Erythroblast (primary cell): ENCODE measurements around the gene NR1D2.
"Not testable (repeated sequence)": the region's sequence is repeated elsewhere in the genome, so short reads cannot be mapped to it uniquely, and the experiment has no call there.

ENCODE experiments used
- DNase-seq, 2 experiments: peaks; one replicate each; lab custom pipeline; 2025; lab: John Stamatoyannopoulos, UW
- GATA1 ChIP-seq: IDR thresholded peaks from 2 replicates; pipeline ENCODE4 v1.6.1; 2011; ENCODE audit warnings: low read depth, mild to moderate bottlenecking, control low read depth, low read length, moderate library complexity
- POLR2A ChIP-seq: IDR thresholded peaks from 2 replicates; pipeline ENCODE4 v1.6.1; 2011; ENCODE audit warnings: mild to moderate bottlenecking, low read length

NR1D2 gene

DNA sequence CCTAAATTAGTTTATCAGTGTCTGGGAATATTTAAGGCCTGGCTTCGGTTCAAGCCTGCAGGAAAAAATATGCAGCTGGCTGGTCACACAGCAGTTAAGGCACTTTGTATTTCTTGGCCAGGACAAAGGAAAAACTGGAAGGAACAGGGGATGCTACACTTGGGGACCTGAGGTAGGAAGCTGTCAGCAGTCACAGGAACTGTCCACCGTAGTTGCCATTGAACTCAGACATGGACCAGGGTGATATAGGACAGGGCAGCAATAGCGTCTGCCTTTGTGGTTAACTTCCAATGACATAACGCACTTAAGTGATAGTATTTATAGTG is 49.1 kb downstream of the NR1D2 start:
- DNase-seq: no peak
- no peak for TF ChIP-seq POLR2A

- TF ChIP-seq GATA1: no peak
- TF ChIP-seq POLR2A: no peak
Measured at GRCh38 chr3:23995219-23995618, 50.1 kb downstream of the NR1D2 start.

DNA sequence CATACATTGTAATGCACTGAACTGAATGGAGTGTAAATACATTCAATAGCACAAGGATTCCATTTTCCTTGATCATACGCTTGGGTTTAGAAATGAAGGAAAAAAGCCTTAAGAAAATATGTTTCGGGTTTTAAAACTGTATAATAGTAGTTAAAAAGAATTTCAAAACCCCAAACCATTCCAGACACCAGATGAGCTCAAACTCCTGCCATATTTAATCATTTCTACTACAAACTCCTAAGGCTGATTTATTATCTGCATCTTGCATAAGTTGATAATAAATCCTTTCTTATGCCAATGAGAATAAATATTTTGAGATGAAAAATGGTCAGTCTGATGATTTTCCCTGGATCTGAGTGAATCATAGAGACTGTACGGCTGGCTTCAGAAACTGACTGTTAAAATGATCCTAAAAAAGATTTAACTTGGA is 51.0 kb downstream of the NR1D2 start:
- no peak for DNase-seq
- no peak for TF ChIP-seq GATA1
- TF ChIP-seq POLR2A: no peak

More at GRCh38 chr3:23995219-23995618, 50.1 kb downstream of the NR1D2 start:
- DNase-seq: no peak

GRCh38 chr3:23999012-23999641 is 54.0 kb downstream of the NR1D2 start:
- TF ChIP-seq GATA1 (no peak), POLR2A (no peak)
- DNase-seq: peak; percentile 43 to 73

- TF ChIP-seq POLR2A (no peak), GATA1 (no peak)
- no peak for DNase-seq
Measured at GRCh38 chr3:24002129-24002528, 57.0 kb downstream of the NR1D2 start.

DNA sequence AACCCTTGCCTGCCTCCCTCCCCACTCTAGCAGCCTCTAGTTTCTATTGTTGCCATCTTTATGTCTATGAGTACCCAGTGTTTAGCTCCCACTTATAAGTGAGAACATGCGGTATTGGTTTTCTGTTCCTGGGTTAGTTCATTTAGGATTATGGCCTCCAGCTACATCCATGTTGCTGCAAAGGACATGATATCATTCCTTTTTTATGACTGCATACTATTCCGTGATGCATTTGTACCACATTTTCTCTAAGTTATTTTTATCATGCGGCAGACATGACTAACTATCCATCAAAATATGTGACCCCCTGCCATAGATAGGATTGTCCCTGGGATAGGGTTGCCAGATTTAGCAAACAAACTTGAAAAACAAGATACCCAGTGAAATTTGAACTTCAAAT is 58.4 kb downstream of the NR1D2 start:
- DNase-seq: no peak
- TF ChIP-seq GATA1 (no peak), POLR2A (no peak)

DNA sequence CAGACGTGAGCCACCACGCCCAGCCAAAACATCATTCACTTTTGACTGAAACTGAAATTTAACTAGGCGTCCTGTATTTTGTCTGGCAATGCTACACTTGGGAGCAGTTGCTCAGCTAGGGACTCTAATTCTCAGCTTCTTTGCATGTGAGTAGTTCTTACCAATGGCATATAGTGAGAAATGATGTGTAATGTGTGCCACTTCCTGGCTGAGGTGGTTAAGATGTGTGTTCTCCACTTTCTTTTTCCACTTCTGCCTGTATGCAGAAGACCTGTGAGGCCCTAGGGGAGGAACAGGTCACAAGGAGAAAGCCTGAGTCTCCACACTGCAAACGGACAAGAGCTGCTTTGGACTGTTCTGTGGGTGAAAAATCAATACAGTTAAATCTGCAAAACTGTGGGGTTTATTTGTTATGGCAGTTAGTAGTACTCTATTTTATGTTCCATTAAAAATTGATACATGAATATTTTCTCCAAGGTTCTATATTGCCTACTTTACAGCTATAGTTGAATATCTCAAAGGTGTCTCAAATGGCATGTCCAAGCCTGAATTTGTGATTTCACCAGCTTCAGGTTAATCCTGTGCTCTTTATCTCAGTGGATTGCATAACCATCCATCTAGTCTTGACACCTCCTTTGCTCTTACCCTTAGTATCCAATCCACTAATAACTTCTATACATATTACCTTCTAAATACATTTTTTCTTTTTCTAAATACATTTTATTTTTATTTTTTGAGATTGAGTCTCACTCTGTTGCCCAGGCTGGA is 59.3 kb downstream of the NR1D2 start:
- TF ChIP-seq GATA1 (no peak), POLR2A (no peak)

GRCh38 chr3:24005669-24006068 is 60.6 kb downstream of the NR1D2 start:
- TF ChIP-seq GATA1: no peak
- no peak for TF ChIP-seq POLR2A
- no peak for DNase-seq

More for the DNA sequence above, 59.3 kb downstream of the NR1D2 start:
- DNase-seq: no peak

DNA sequence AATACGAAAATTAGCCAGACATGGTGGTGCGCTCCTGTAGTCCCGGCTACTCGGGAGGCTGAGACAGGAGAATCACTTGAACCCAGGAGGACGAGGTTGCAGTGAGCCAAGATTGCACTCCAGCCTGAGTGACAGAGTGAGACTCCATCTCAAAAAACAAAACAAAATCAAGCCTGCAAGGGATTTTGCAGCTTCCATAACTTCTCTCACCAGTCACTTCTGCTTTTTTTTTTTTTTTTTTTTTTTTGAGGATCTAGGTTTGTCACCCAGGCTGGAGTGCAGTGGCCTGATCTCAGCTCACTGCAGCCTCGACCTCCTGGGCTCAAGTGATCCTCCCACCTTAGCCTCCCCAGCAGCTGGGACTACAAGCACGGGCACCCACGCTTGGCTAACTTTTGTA is 65.7 kb downstream of the NR1D2 start:
- DNase-seq: not testable (repeated sequence)

DNA sequence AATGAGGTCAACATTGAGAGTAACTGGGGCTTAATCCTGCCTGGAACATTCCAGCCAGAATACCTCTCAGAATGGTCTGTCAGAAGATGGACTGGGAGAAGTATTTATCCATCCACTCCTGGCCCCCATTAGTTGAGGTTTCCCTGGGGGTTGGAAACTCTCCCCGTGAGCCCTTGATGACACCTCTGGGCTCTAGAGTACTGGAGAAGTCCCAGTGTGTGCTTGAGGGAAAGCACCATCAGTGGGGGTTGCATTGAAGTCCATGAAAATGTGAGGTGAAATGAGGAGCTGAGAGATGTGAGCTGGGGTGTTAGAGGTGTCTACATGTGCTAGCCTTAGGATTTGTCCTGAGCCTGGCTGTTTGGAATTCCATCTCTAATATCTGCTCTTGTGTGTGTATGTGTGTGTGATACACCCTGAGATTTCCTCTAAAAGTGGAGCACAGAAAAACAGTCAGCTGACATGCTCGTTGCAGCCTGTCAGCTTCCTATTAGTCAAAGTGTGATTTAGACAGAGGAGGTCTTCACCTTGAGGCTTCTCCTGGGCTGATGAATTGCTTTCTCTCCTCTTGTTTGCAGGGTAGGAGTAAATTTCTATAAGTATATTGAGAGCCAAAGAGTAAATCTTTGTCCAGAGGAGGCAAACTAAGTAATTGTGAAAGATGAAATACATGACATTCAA is 67.6 kb downstream of the NR1D2 start:
- DNase-seq: no peak
- no peak for TF ChIP-seq GATA1
- no peak for TF ChIP-seq POLR2A

GRCh38 chr3:24017305-24017704 is 72.2 kb downstream of the NR1D2 start:
- DNase-seq: no peak
- no peak for TF ChIP-seq GATA1
- TF ChIP-seq POLR2A: no peak

DNA sequence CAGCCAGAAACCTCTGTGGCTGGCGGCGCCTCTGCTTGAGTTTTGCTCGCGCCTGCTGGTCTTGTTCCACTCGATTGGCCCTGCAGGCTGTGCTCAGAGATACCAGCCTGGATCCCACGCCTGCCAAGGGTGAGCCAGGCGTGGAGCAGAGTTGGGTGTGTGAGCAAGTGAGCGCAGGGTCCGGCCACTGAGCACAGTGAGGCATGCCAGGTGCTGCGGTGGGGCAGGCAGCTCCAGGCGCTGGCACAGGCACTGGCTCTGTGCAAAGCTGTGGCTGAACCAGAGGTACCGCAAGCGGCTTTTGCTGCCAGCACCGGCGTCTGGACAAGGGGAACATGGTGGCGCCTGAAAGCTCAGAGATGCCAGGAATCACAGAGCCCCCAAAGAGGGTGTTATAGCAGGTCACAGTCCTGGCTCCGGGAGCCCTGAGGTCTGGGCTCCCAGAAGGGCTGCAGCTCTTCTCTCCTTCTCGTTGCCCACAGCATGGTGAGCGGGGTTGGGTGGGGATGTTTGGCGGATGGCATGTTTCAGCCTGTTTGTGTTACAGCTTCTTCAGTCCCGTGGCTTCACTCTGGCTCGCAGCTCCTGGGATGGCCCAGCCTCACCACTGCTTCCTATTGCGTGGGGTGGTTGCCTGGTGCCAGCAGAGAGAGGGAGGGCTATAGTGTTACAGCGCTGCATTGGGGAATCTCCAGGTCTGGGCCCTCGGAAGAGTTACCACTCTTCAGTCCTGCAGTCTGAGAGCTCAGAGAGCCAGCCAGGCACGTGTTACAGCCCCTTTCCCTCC is 73.9 kb downstream of the NR1D2 start:
- no peak for TF ChIP-seq POLR2A
- TF ChIP-seq GATA1: no peak
- DNase-seq: no peak

GRCh38 chr3:24019585-24019984 is 74.5 kb downstream of the NR1D2 start:
- no peak for DNase-seq
- TF ChIP-seq GATA1 (no peak), POLR2A (no peak)

DNA sequence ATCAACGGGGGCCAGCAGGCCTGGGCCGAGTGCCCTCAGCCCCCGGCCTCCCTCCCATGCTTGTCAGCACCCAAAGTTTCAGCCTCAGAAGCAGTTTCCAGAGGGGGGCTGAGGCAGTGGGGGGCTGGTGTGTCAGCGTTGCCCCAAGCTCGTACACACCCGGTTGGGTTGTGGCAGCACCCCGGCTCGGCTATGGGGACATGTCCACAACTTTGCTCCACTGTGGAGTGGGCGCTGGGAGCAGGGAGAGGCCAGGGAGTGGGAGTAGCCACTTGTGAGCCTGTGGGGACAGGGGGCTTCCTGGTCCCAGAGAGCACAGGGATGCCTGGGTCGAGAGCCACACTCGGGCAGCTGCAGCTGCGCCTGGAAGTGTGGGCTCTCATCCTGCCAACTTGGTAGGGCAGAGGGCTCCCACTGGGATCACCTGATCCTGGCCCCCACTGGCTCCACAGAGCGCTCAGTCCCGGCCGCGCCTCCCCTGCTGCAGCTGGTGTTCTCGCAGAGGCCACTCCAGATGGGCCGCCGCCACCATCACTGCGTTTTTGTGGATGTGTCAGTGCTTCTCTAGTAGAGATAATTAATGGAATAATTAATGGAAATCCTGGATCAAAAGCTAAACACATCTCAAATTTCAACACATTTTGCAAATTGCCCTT is 75.1 kb downstream of the NR1D2 start:
- no peak for DNase-seq
- TF ChIP-seq GATA1 (no peak), POLR2A (no peak)
